Liver (tissue), 3 donors: ENCODE data around the gene USP53.

ENCODE experiments used
- CTCF ChIP-seq: fragments of 150-350 bp; IDR thresholded peaks from 2 replicates; pipeline ENCODE4 v1.5.1; 2017; ENCODE audit warnings: improper control_type of control experiment, low read depth, low read length; ENCODE audit not compliant: missing input control
- EGR1 ChIP-seq, 2 donors: IDR thresholded peaks; 2 replicates each; pipeline ENCODE4 v1.6.1; 2016 to 2018; ENCODE audit warnings: antibody characterized with exemption in 2 of 2, low read depth in 2 of 2
- FOXA1 ChIP-seq: IDR thresholded peaks from 2 replicates; pipeline ENCODE4 v1.6.1; 2016; ENCODE audit warnings: antibody characterized with exemption
- GABPA ChIP-seq, 2 donors: IDR thresholded peaks in 1 of 2; conservative IDR thresholded peaks in 1 of 2; 2 replicates each; pipeline ENCODE4 v1.6.1; 2016; ENCODE audit warnings: antibody characterized with exemption in 2 of 2, mild to moderate bottlenecking in 1 of 2, moderate library complexity in 1 of 2
- JUND ChIP-seq, 2 donors: IDR thresholded peaks; 2 replicates each; pipeline ENCODE4 v1.6.1; 2016; ENCODE audit warnings: antibody characterized with exemption in 2 of 2
- MAX ChIP-seq: IDR thresholded peaks from 2 replicates; pipeline ENCODE4 v1.6.1; 2016; ENCODE audit warnings: antibody characterized with exemption
- REST ChIP-seq: IDR thresholded peaks from 2 replicates; pipeline ENCODE4 v1.6.1; 2016; ENCODE audit warnings: antibody characterized with exemption, mild to moderate bottlenecking
- SP1 ChIP-seq: IDR thresholded peaks from 2 replicates; pipeline ENCODE4 v1.6.1; 2018; ENCODE audit warnings: antibody characterized with exemption, mild to moderate bottlenecking
- TAF1 ChIP-seq: conservative IDR thresholded peaks from 2 replicates; pipeline ENCODE4 v1.6.1; 2016; ENCODE audit warnings: antibody characterized with exemption, mild to moderate bottlenecking
- YY1 ChIP-seq: IDR thresholded peaks from 2 replicates; pipeline ENCODE4 v1.6.1; 2016; ENCODE audit warnings: antibody characterized with exemption, mild to moderate bottlenecking
- donor health status: healthy.
- donor health status: healthy.

DNA sequence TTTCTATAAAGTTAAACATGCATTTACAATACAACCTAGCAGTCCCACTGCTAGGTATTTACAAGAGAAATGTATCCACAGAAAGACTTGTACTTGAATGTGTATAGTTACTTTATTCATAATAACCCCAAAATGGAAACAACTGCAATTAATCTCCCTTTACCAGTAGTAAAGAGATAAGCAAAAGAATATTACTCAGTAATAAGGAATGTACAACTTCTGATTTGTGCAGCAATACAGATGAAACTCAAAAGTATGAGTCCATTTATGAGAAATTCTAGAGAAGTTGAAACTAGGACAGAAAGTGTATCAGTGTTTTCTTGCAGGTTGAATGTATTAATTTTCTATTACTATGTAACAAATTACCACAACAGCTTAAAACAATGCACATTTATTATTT lies 15.2 kb downstream of the USP53 start:
- TF ChIP-seq SP1 (no peak), TAF1 (no peak), CTCF (no peak), MAX (no peak), REST (no peak), EGR1 (IDR thresholded peaks at IDR 0.05; ENCODE audit: low read depth in 2 of 2) (no peak), YY1 (no peak), GABPA (IDR thresholded peaks at IDR 0.05 in 1 of 2, conservative IDR thresholded peaks at IDR 0.05 in 1 of 2) (no peak), FOXA1 (no peak), JUND (IDR thresholded peaks at IDR 0.05) (no peak)
